Epithelial cell of proximal tubule (primary cell): ENCODE measurements around the gene LRRC74B. TPM values are rescaled to one million over a fixed set of nuclear protein-coding genes. Genes with fewer than 3 reads are reported as not detected.
A peak's percentile ranks its signal among the peaks of the same experiment; 100 is the strongest.
"Not testable (repeated sequence)": the region's sequence is repeated elsewhere in the genome, so short reads cannot be mapped to it uniquely, and the experiment has no call there.

Source experiments
- DNase-seq: peaks from one replicate; pipeline ENCODE4 v3.0.0-alpha.2; 2011; ENCODE audit warnings: low read depth
- H3K4me3 ChIP-seq: 2 replicates; pipeline ENCODE4 v1.5.1; 2011; ENCODE audit warnings: low read depth, mild to moderate bottlenecking, low read length
- CTCF ChIP-seq: conservative IDR thresholded peaks from 2 replicates; pipeline ENCODE4 v1.5.1; 2012; ENCODE audit warnings: low read depth, mild to moderate bottlenecking, low read length
- total RNA-seq: library from RNA; depleted of rRNA; stranded (reverse); fragments of >200 nt; gene quantifications from 2 replicates; pipeline ENCODE4 v1.2.3, GENCODE V29; 2015

LRRC74B gene
- total RNA-seq, 1 donor from 2014 or later, result not detected

DNA sequence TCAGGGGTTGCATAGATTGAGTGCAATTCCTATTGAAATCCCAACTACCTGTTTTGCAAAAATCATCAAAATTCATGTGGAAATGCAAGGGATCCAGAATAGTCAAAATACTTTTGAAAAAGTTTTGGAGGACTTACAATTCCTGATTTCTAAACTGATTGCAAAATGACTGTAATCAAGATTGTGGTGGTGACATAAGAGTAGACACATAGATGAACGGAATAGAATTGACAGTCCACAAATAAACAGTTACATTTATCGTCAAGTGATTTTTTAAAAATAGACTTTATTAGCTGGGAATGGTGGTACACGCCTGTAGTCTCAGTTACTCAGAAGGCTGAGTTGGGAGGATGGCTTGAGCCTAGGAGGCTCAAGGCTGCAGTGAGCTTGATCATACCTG lies 10.8 kb upstream of the LRRC74B start:
- DNase-seq, result no peak
- no peak overlapping the region for H3K4me3 ChIP-seq
- TF ChIP-seq CTCF, result no peak

DNA sequence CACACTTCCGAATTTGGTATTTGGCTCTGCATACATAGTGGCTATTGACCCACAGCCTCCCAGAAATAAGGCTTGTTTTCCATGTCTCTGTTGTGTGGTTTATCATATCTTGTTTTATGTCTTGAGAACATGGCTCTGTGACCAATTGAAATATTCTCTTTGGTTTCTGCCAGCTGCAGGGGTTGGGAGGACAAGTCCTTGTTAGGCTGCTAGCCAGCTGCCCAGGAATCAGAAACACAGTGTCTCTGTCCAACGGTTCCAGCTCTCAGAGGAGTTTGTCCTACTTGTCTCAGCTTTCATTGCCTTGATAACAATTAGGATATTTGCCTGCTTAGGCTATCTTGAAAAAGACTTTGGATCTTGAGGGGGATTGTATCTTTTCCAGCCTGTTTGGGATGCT lies 7.3 kb upstream of the LRRC74B start:
- no peak for DNase-seq
- H3K4me3 ChIP-seq, result no peak overlapping the region

GRCh38 chr22:21039158-21039557 lies 6.6 kb upstream of the LRRC74B start:
- not testable (repeated sequence) for H3K4me3 ChIP-seq, DNase-seq

More for the DNA sequence above, 7.3 kb upstream of the LRRC74B start:
- TF ChIP-seq CTCF, result no peak

GRCh38 chr22:21041937-21042336 lies 3.8 kb upstream of the LRRC74B start:
- H3K4me3 ChIP-seq, result no peak overlapping the region
- no peak for DNase-seq
- no peak for TF ChIP-seq CTCF

- DNase-seq, result no peak
- TF ChIP-seq CTCF, result no peak
- no peak overlapping the region for H3K4me3 ChIP-seq
These were observed 2.5 kb upstream of the LRRC74B start for GRCh38 chr22:21042978-21043859.

DNA sequence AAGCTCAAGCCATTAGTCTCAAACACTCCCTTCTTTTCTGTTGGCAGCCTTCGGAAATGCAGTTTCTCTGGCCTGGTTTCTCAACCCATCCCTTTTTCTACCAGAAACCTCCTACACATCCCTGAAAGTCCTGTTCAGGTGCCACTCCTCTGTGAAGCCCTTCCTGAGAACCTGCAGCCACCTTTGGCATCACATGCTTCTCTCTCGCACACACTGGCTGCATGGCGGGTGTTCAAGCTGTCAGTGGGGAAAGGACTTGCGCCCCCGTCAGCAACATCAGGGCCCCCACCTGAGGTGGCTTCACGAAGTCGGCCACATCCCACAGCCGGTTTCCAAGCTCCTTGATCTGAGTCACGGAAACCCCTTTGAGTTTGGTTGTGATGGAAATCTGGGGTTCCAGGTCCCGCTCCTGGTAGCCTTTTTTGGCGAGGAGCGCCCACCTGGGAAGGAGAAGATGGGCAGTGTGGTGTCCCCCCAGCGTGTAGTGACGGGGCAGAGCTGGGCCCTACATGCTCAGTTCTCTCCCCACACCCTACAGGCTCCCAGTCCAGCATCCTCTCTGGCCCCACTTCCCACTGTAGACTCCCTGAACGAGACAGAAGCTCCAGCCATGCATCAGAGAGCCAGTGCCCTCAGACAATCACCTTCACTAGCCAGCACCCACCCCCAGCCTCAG lies 1.7 kb upstream of the LRRC74B start:
- no peak for TF ChIP-seq CTCF
- no peak overlapping the region for H3K4me3 ChIP-seq
- no peak for DNase-seq

GRCh38 chr22:21044931-21045584 lies 688 bp upstream of the LRRC74B start:
- H3K4me3 ChIP-seq, result peak overlapping the region; percentile 28
- TF ChIP-seq CTCF, result no peak
- no peak for DNase-seq
